K562 (cell line): ENCODE data around the gene DLG3. TPM values are rescaled to one million over a fixed set of nuclear protein-coding genes. Genes with fewer than 3 reads are reported as not detected.

Experiments
- ATAC-seq: fragments of 200-7000 bp; cut with Tn5 transposase; 3 replicates; pipeline ENCODE4 v1.9.1; 2020; ENCODE audit warnings: moderate library complexity
- BruUV-seq: library from RNA; stranded (reverse); fragments of 400-500 nt; replicated peaks from 2 replicates; lab custom pipeline; 2021; lab: Mats Ljungman, UMichigan
- CTCF ChIA-PET: fragments of 300-600 bp; formaldehyde crosslinking; extraction: SDS; loops from one replicate; lab custom pipeline; 2021; ENCODE audit warnings: low intra/inter-chr PET ratio; lab: Yijun Ruan, JAX
- POLR2A ChIA-PET: fragments of 300-600, 350-650 bp; sonication (Branson Sonifier 250); formaldehyde crosslinking; extraction: SDS; loops from one replicate; lab custom pipeline; 2021; ENCODE audit warnings: antibody characterized with exemption, inconsistent platforms; lab: Yijun Ruan, JAX
- DNase-seq, 4 experiments: peaks; one replicate each; pipeline versions ENCODE4 v3.0.0 to v3.0.0-alpha.2; 2011 to 2018; ENCODE audit warnings: low spot score in 3 of 4, mixed read lengths in 3 of 4; ENCODE audit errors: extremely low read depth in 1 of 4
- FAIRE-seq: peaks from 2 replicates; lab custom pipeline; 2011; peaks lifted over from hg19 to GRCh38; lab: Jason Lieb, UNC
- H2AFZ ChIP-seq: 2 replicates; pipeline ENCODE4 v1.6.0; 2011; ENCODE audit warnings: low read depth, low read length, control low read depth, inconsistent platforms
- H3K27ac ChIP-seq: fragments of 200-600 bp; 3 replicates; pipeline ENCODE4 v1.8.0; 2011; ENCODE audit warnings: low read depth, mild to moderate bottlenecking, control low read depth, inconsistent platforms, low read length, moderate library complexity, mixed read lengths; ENCODE audit errors: extremely low read depth
- H3K27me3 ChIP-seq, 2 experiments: fragments of 300-600 bp in 1 of 2; 2 replicates in 1 of 2; 3 replicates in 1 of 2; pipeline versions ENCODE4 v1.6.0 to v1.8.0; 2011; ENCODE audit warnings: inconsistent platforms in 2 of 2, low read length in 2 of 2, mild to moderate bottlenecking in 1 of 2, mixed read lengths in 1 of 2, moderate library complexity in 1 of 2; ENCODE audit not compliant: control insufficient read depth in 2 of 2, insufficient read depth in 2 of 2
- H3K36me3 ChIP-seq: fragments of 300-600 bp; 3 replicates; pipeline ENCODE4 v1.8.0; 2011; ENCODE audit warnings: mild to moderate bottlenecking, low read length, inconsistent platforms; ENCODE audit not compliant: control insufficient read depth, insufficient read depth
- H3K4me1 ChIP-seq, 2 experiments: fragments of 200-600 bp in 1 of 2; replicated peaks in 1 of 2; 2 replicates in 1 of 2; 3 replicates in 1 of 2; pipeline versions ENCODE4 v1.5.1 to v1.8.0; 2011; ENCODE audit warnings: inconsistent platforms in 2 of 2, low read length in 2 of 2, mild to moderate bottlenecking in 1 of 2, mixed read lengths in 1 of 2, moderate library complexity in 1 of 2; ENCODE audit not compliant: control insufficient read depth in 2 of 2, insufficient read depth in 2 of 2
- H3K4me2 ChIP-seq: 2 replicates; pipeline ENCODE4 v1.6.1; 2011; ENCODE audit warnings: low read length, control low read depth, inconsistent platforms, mixed read lengths; ENCODE audit not compliant: insufficient read depth
- H3K4me3 ChIP-seq: fragments of 200-600 bp; sonication (generic), shearing (Covaris generic); 2 replicates; pipeline ENCODE4 v1.5.1; 2016; ENCODE audit warnings: control low read depth, inconsistent platforms
- H3K79me2 ChIP-seq: fragments of 200-600 bp; 3 replicates; pipeline ENCODE4 v1.8.0; 2011; ENCODE audit warnings: low read length, inconsistent platforms; ENCODE audit not compliant: control insufficient read depth, insufficient read depth
- H3K9ac ChIP-seq, 2 experiments: 2 replicates each; pipeline versions ENCODE4 v1.6.0 to v1.6.1; 2011; ENCODE audit warnings: low read depth in 2 of 2, low read length in 2 of 2, control low read depth in 1 of 2, inconsistent platforms in 1 of 2, mild to moderate bottlenecking in 1 of 2, mixed read lengths in 1 of 2; ENCODE audit not compliant: insufficient read depth in 1 of 2
- H3K9me1 ChIP-seq: one replicate; pipeline ENCODE4 v1.6.0; 2011; ENCODE audit warnings: inconsistent platforms, mild to moderate bottlenecking, low read length, moderate library complexity; ENCODE audit not compliant: control insufficient read depth, insufficient read depth
- H3K9me3 ChIP-seq: replicated peaks from 2 replicates; pipeline ENCODE4 v1.5.1; 2011; ENCODE audit warnings: low read depth, low read length, inconsistent platforms; ENCODE audit not compliant: control insufficient read depth, insufficient read depth
- H4K20me1 ChIP-seq: replicated peaks from 2 replicates; pipeline ENCODE4 v1.6.1; 2011; ENCODE audit warnings: low read length, inconsistent platforms, mixed read lengths; ENCODE audit not compliant: control insufficient read depth, insufficient read depth
- CBX3 ChIP-seq, 2 experiments: IDR thresholded peaks; 1 replicate in 1 of 2; 2 replicates in 1 of 2; pipeline ENCODE4 v1.6.1; 2012; ENCODE audit warnings: inconsistent platforms in 2 of 2, low read length in 2 of 2, borderline replicate concordance in 1 of 2, control low read depth in 1 of 2
- CCAR2 ChIP-seq: fragments of 200-400 bp; formaldehyde crosslinking; IDR thresholded peaks from 2 replicates; pipeline ENCODE4 v1.6.1; 2017; ENCODE audit warnings: mild to moderate bottlenecking, low read depth, low read length
- CXXC5 ChIP-seq: fragments of 250-450 bp; sonication (Bioruptor Pico); IDR thresholded peaks from 2 replicates; pipeline ENCODE4 v1.8.0; 2022; ENCODE audit warnings: inconsistent platforms, mild to moderate bottlenecking, moderate library complexity
- GATA2 ChIP-seq: sonication (generic); formaldehyde crosslinking; IDR thresholded peaks from 2 replicates; pipeline ENCODE4 v1.4.0; 2020; ENCODE audit warnings: mild to moderate bottlenecking, missing genetic modification reagents
- KDM1A ChIP-seq, 2 experiments: fragments of 450-650 bp; IDR thresholded peaks; 2 replicates each; pipeline ENCODE4 v1.6.1; 2016; ENCODE audit warnings: mild to moderate bottlenecking in 2 of 2
- PBX2 ChIP-seq, 2 experiments: IDR thresholded peaks in 1 of 2; conservative IDR thresholded peaks in 1 of 2; 2 replicates each; pipeline ENCODE4 v1.6.1; 2016; ENCODE audit warnings: low read depth in 2 of 2, mild to moderate bottlenecking in 1 of 2, missing compliant biosample characterization in 1 of 2, missing genetic modification characterization in 1 of 2, moderate library complexity in 1 of 2
- PREB ChIP-seq: sonication (generic); formaldehyde crosslinking; IDR thresholded peaks from 2 replicates; pipeline ENCODE4 v1.8.1; 2023; ENCODE audit warnings: mild to moderate bottlenecking, missing genetic modification reagents
- PYGO2 ChIP-seq: fragments of 450-650 bp; IDR thresholded peaks from 2 replicates; pipeline ENCODE4 v1.6.1; 2016; ENCODE audit warnings: mild to moderate bottlenecking, missing genetic modification characterization, moderate library complexity, missing compliant biosample characterization
- RBM22 ChIP-seq: fragments of 200-400 bp; formaldehyde crosslinking; IDR thresholded peaks from 2 replicates; pipeline ENCODE4 v1.6.1; 2018; ENCODE audit warnings: low read length, low read depth; ENCODE audit not compliant: poor library complexity, severe bottlenecking
- TCF3 ChIP-seq: sonication (generic); formaldehyde crosslinking; IDR thresholded peaks from 2 replicates; pipeline ENCODE4 v1.4.0; 2020; ENCODE audit warnings: mild to moderate bottlenecking, missing genetic modification reagents
- ZNF408 ChIP-seq: fragments of 250-450 bp; sonication (Bioruptor Pico); IDR thresholded peaks from 2 replicates; pipeline ENCODE4 v1.4.0; 2020; ENCODE audit warnings: low read depth, mild to moderate bottlenecking, moderate library complexity
- WGBS: fragments of 100-300 bp; shearing (Covaris generic); methylation state at CpG from one replicate; pipeline ENCODE4 v1.1.6; 2016; ENCODE audit warnings: low coverage, mixed read lengths; ENCODE audit not compliant: insufficient coverage; ENCODE audit errors: missing lambda C conversion rate; 5-methylcytosine and 5-hydroxymethylcytosine counted together
- in situ Hi-C: fragments of 300-500 bp; cut with MboI; formaldehyde crosslinking; loops from 4 replicates; pipeline ENCODE4 v1.15.0; 2018; ENCODE audit warnings: inconsistent platforms, mixed read lengths
- intact Hi-C: fragments of 100-400 bp; cut with micrococcal nuclease; formaldehyde crosslinking; loops from 2 replicates; pipeline ENCODE4 v1.14.2; 2022
- polyA plus RNA-seq, 8 experiments: library from polyadenylated mRNA; depleted of rRNA in 4 of 8; stranded (reverse) in 5 of 8; unstranded in 3 of 8; fragments of >200 nt; fragmentation: Nextera tagmentation in 2 of 8; fragmentation: Illumina TruSeq in 1 of 8; extraction: Ambion mirVana in 2 of 8; extraction: Trizol in 1 of 8; gene quantifications; 2 replicates each; pipeline versions ENCODE4 v1.2.1 to v1.2.3, GENCODE V29; 2011 to 2014; ENCODE audit warnings: inconsistent platforms in 1 of 8, missing spikeins in 1 of 8
- total RNA-seq, 7 experiments: library from RNA; depleted of rRNA in 6 of 7; stranded (reverse); fragments of >200 nt in 6 of 7; fragmentation: Illumina TruSeq in 2 of 7; extraction: Trizol in 2 of 7; gene quantifications; 2 replicates each; pipeline versions ENCODE4 v1.2.1 to v1.2.3, GENCODE V29; 2011 to 2021; ENCODE audit warnings: low replicate concordance in 1 of 7

The DLG3 gene
- total and polyA plus RNA-seq, 9 of the 15 experiments (the other 6 are each of a cell fraction or from before 2014, with no cell fraction given) = 3.1 to 15.7 (median 8.8) TPM

DNA sequence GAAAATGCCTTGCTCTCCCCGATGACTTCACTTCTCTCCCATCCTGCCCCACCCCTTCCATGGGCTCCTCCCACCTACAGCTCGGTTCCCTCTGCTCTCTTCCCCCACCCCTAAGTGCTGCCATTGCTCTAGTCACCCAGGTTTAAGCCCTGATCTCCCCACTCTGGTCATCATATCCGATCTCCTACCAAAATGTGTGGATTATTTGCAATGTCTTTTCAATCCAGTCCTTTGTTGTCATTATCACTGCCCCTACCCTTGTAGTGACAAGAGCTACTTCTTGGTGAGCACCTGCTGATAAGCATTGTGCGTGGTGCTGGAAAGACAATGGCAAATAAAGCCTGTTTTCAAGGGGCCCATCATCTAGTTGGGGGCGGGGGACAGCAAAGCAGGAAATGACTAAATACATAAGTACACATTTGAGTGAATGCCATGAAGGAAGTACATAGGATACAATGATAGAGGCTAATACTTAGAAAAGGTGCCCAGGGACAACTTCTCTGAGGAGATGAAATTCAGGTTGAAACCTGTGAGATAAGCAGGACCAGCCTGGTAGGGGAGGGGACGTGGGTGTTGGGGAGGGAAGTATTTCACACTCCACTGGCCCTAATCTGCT is 63.8 kb downstream of the DLG3 start:
- no peak for ATAC-seq
- intact Hi-C loops = no loop called here
- 3% methylated on average over 5 of the region's 6 CpGs for WGBS
- H3K9me3 ChIP-seq = no peaks in the 10 kb centered on the region
- ChIA-PET CTCF (no interaction called here), POLR2A (interaction anchor here (0.6 kb wide), 1 partner anchor 13 kb away, joined by 4 read pairs; no protein-coding TSS in a partner anchor)
- H3K9me1 ChIP-seq = no peaks in the 10 kb centered on the region
- H3K27me3 ChIP-seq = peaks cover 0 to 4% of the 10 kb centered on the region in 2 experiments; a peak in 2 of 5 replicates
- BruUV-seq = no TSS peak
- no peaks in the 10 kb centered on the region; a peak in 1 of 5 replicates for H3K4me1 ChIP-seq
- peak in 1 of 4 experiments; percentile 8 for DNase-seq
- FAIRE-seq = no peak
- no peak overlapping the region for H2AFZ ChIP-seq
- H3K27ac ChIP-seq = no peak overlapping the region
- H3K79me2 ChIP-seq = no peaks in the 10 kb centered on the region
- H3K4me3 ChIP-seq = no peak overlapping the region
- H3K4me2 ChIP-seq = no peak overlapping the region
- no peak for TF ChIP-seq RBM22
- no peak for TF ChIP-seq ZNF408 (CRISPR knock-in tag)
- TF ChIP-seq PREB (CRISPR knock-in tag) = no peak
- TF ChIP-seq, all 486 proteins: peak for 0
- Histone ChIP-seq H3K9ac (no peak overlapping the region), H4K20me1 (0 out of 2 replicates have a peak, but pooled peaks cover 2% of the 10 kb centered on the region), H3K36me3 (no peaks in the 10 kb centered on the region)
- in situ Hi-C loops = no loop called here

- H3K9me1 ChIP-seq = no peaks in the 10 kb centered on the region
- 0 out of 2 replicates have a peak, but pooled peaks cover 2% of the 10 kb centered on the region for H4K20me1 ChIP-seq
- no peak overlapping the region for H3K27ac ChIP-seq
- ATAC-seq (no peak), FAIRE-seq (no peak), DNase-seq (no peak)
- H3K36me3 ChIP-seq = no peaks in the 10 kb centered on the region
- H2AFZ ChIP-seq = no peak overlapping the region
- intact Hi-C loops = no loop called here
- H3K4me3 ChIP-seq = no peak overlapping the region
- no TSS peak for BruUV-seq
- H3K27me3 ChIP-seq = peaks cover 0 to 4% of the 10 kb centered on the region in 2 experiments; a peak in 2 of 5 replicates
- CTCF ChIA-PET = no interaction called here
- H3K79me2 ChIP-seq = no peaks in the 10 kb centered on the region
- H3K9ac ChIP-seq = no peak overlapping the region
- 5% methylated on average over 4 of the region's 4 CpGs for WGBS
- POLR2A ChIA-PET = no interaction called here
- no peaks in the 10 kb centered on the region; a peak in 1 of 5 replicates for H3K4me1 ChIP-seq
- H3K9me3 ChIP-seq = no peaks in the 10 kb centered on the region
- no peak overlapping the region for H3K4me2 ChIP-seq
- in situ Hi-C loops = no loop called here
- TF ChIP-seq CXXC5 (CRISPR knock-in tag) (no peak), PYGO2 (tag) (no peak), CCAR2 (no peak), TCF3 (CRISPR knock-in tag) (no peak), KDM1A (IDR thresholded peaks at IDR 0.05) (no peak), PBX2 (CRISPR knock-in tag; IDR thresholded peaks at IDR 0.05; ENCODE audit: low read depth) (no peak), PBX2 (tag; conservative IDR thresholded peaks at IDR 0.05; ENCODE audit: low read depth) (peak; percentile 29; the same call in 1 of the 2 replicates), CBX3 (IDR thresholded peaks at IDR 0.05; ENCODE audit: borderline replicate concordance in 1 of 2, low read length in 2 of 2) (no peak), GATA2 (CRISPR knock-in tag) (no peak)
Observed at GRCh38 chrX:70509078-70509477, 64.4 kb downstream of the DLG3 start.
